ENCODE results near the gene HOXB5. TPM values are rescaled to one million over a fixed set of nuclear protein-coding genes. Genes with fewer than 3 reads are reported as not detected.

HOXB5 gene
- total and polyA plus RNA-seq, 2 donors (not counting 1 experiment from before 2014, with no cell fraction given): not detected

- Mint-ChIP-seq H3K27ac (peak overlapping the region; percentile 79), H3K4me1 (peaks cover 51% of the 10 kb centered on the region), H3K4me3 (peak overlapping the region; percentile 88), H3K9me3 (ENCODE audit: insufficient read depth) (no peaks in the 10 kb centered on the region), H3K27me3 (peaks cover 56% of the 10 kb centered on the region)
- peaks cover 0 to 77% (median 60%) of the 10 kb centered on the region in 4 experiments for H3K27me3 ChIP-seq (replicated peaks in 1 of 4; ENCODE audit: control extremely low read depth in 1 of 4, control insufficient read depth in 3 of 4, insufficient read depth in 4 of 4, low read length in 3 of 4)
- TF ChIP-seq EZH2 (IDR thresholded peaks at IDR 0.05; ENCODE audit: borderline replicate concordance, insufficient read depth, low read depth, low read length, poor library complexity, severe bottlenecking): peak; percentile 27
- TF ChIP-seq, protein P1, sequence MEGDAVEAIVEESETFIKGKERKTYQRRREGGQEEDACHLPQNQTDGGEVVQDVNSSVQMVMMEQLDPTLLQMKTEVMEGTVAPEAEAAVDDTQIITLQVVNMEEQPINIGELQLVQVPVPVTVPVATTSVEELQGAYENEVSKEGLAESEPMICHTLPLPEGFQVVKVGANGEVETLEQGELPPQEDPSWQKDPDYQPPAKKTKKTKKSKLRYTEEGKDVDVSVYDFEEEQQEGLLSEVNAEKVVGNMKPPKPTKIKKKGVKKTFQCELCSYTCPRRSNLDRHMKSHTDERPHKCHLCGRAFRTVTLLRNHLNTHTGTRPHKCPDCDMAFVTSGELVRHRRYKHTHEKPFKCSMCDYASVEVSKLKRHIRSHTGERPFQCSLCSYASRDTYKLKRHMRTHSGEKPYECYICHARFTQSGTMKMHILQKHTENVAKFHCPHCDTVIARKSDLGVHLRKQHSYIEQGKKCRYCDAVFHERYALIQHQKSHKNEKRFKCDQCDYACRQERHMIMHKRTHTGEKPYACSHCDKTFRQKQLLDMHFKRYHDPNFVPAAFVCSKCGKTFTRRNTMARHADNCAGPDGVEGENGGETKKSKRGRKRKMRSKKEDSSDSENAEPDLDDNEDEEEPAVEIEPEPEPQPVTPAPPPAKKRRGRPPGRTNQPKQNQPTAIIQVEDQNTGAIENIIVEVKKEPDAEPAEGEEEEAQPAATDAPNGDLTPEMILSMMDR (IDR thresholded peaks at IDR 0.05): no peak
- no CpG with 5 or more reads among the region's 7 CpGs for WGBS (ENCODE audit: insufficient coverage)
- no peak overlapping the region for H3K27ac ChIP-seq (ENCODE audit: low read length in 2 of 2)
- peak overlapping the region in 1 of 5 experiments; percentile 77 for H3K4me3 ChIP-seq (ENCODE audit: control extremely low read depth in 1 of 5, extremely low read depth in 1 of 5, insufficient read depth in 1 of 5, low read depth in 2 of 5, low read length in 4 of 5)
- H3K9me3 ChIP-seq (ENCODE audit: control extremely low read depth in 1 of 3, control insufficient read depth in 2 of 3, insufficient read depth in 1 of 3, low read length in 2 of 3): peaks cover 0 to 30% (median 0%) of the 10 kb centered on the region in 3 donors
- DNase-seq (no peak), ATAC-seq (ENCODE audit: low read depth) (no peak)
- ChIA-PET CTCF (interaction anchor here (0.7 to 0.9 kb wide), 2 partner anchors 14 to 37 kb away, joined by 3 to 5 read pairs; partner anchors contain the start of gene HOXB5), POLR2A (no interaction called here)
- intact Hi-C loops (cut with micrococcal nuclease): loop anchor here (2.0 to 5.0 kb wide), 3 partner anchors 13 to 39 kb away; partner anchors contain the start of genes HOXB5 and HOXB7
- no peaks in the 10 kb centered on the region for H3K36me3 ChIP-seq (replicated peaks in 1 of 2; ENCODE audit: control extremely low read depth in 1 of 2, control insufficient read depth in 1 of 2, extremely low read depth in 1 of 2, insufficient read depth in 2 of 2, low read length in 1 of 2)
- H3K9ac ChIP-seq (ENCODE audit: low read length): peak overlapping the region; percentile 73
- H2AFZ ChIP-seq (ENCODE audit: insufficient read depth, low read depth, low read length, poor library complexity, severe bottlenecking): no peak overlapping the region
- peak overlapping the region; percentile 96 for H3K4me2 ChIP-seq (replicated peaks; ENCODE audit: low read depth, low read length, poor library complexity, severe bottlenecking)
- H3K4me1 ChIP-seq (ENCODE audit: control insufficient read depth in 2 of 2, insufficient read depth in 2 of 2, low read length in 2 of 2): peaks cover 50 to 59% of the 10 kb centered on the region in 2 donors
- no peaks in the 10 kb centered on the region for H4K20me1 ChIP-seq (ENCODE audit: control insufficient read depth, insufficient read depth, low read length, poor library complexity, severe bottlenecking)
- no peaks in the 10 kb centered on the region for H3K79me2 ChIP-seq (ENCODE audit: control insufficient read depth, insufficient read depth, low read length)
Measured at GRCh38 chr17:48579471-48579759, 14.2 kb downstream of the HOXB5 start.

GRCh38 chr17:48578616-48579470 lies 14.7 kb downstream of the HOXB5 start:
- peak overlapping the region; percentile 79 for H3K27ac Mint-ChIP-seq
- 6% methylated on average over 34 of the region's 43 CpGs for WGBS (ENCODE audit: insufficient coverage)
- ChIA-PET CTCF (interaction anchor here (0.9 to 1.6 kb wide), 3 partner anchors 15 to 243 kb away, joined by 3 to 4 read pairs (median 3); partner anchors contain the start of gene HOXB5), POLR2A (no interaction called here)
- Histone ChIP-seq H4K20me1 (ENCODE audit: control insufficient read depth, insufficient read depth, low read length, poor library complexity, severe bottlenecking) (no peaks in the 10 kb centered on the region), H3K36me3 (replicated peaks in 1 of 2; ENCODE audit: control extremely low read depth in 1 of 2, control insufficient read depth in 1 of 2, extremely low read depth in 1 of 2, insufficient read depth in 2 of 2, low read length in 1 of 2) (no peaks in the 10 kb centered on the region), H3K4me2 (replicated peaks; ENCODE audit: low read depth, low read length, poor library complexity, severe bottlenecking) (peak overlapping the region; percentile 96), H3K4me3 (ENCODE audit: control extremely low read depth in 1 of 5, extremely low read depth in 1 of 5, insufficient read depth in 1 of 5, low read depth in 2 of 5, low read length in 4 of 5) (peak overlapping the region; percentile 48 to 77 (median 57)), H2AFZ (ENCODE audit: insufficient read depth, low read depth, low read length, poor library complexity, severe bottlenecking) (peak overlapping the region; percentile 92), H3K4me1 (ENCODE audit: control insufficient read depth in 2 of 2, insufficient read depth in 2 of 2, low read length in 2 of 2) (peaks cover 50 to 59% of the 10 kb centered on the region in 2 donors), H3K79me2 (ENCODE audit: control insufficient read depth, insufficient read depth, low read length) (no peaks in the 10 kb centered on the region), H3K9ac (ENCODE audit: low read length) (peak overlapping the region; percentile 73), H3K9me3 (ENCODE audit: control extremely low read depth in 1 of 3, control insufficient read depth in 2 of 3, insufficient read depth in 1 of 3, low read length in 2 of 3) (peaks cover 0 to 30% (median 0%) of the 10 kb centered on the region in 3 donors), H3K27ac (ENCODE audit: low read length in 2 of 2) (no peak overlapping the region), H3K27me3 (replicated peaks in 1 of 4; ENCODE audit: control extremely low read depth in 1 of 4, control insufficient read depth in 3 of 4, insufficient read depth in 4 of 4, low read length in 3 of 4) (peaks cover 0 to 72% (median 54%) of the 10 kb centered on the region in 4 experiments)
- TF ChIP-seq, protein P1 (IDR thresholded peaks at IDR 0.05): no peak
- TF ChIP-seq EZH2 (IDR thresholded peaks at IDR 0.05; ENCODE audit: borderline replicate concordance, insufficient read depth, low read depth, low read length, poor library complexity, severe bottlenecking): no peak
- peak; percentile 63 for DNase-seq
- intact Hi-C loops (cut with micrococcal nuclease): loop anchor here (2.0 to 5.0 kb wide), 3 partner anchors 14 to 38 kb away; partner anchors contain the start of genes HOXB5 and HOXB7
- H3K4me1 Mint-ChIP-seq: peaks cover 51% of the 10 kb centered on the region
- peak overlapping the region; percentile 88 for H3K4me3 Mint-ChIP-seq
- peaks cover 50% of the 10 kb centered on the region for H3K27me3 Mint-ChIP-seq
- peak; percentile 23 for ATAC-seq (ENCODE audit: low read depth)
- no peaks in the 10 kb centered on the region for H3K9me3 Mint-ChIP-seq (ENCODE audit: insufficient read depth)
